PFSK-1 (cell line): Measurements from ENCODE around the gene TXNRD3.

Source experiments
- FOXP2 ChIP-seq: optimal IDR thresholded peaks from 2 replicates; pipeline ENCODE3; 2011; ENCODE audit warnings: borderline replicate concordance, control low read depth, inconsistent platforms; ENCODE audit not compliant: insufficient read depth; ENCODE audit errors: extremely low read length, extremely low read depth
- POLR2AphosphoS5 ChIP-seq: IDR thresholded peaks from 2 replicates; pipeline ENCODE4 v1.6.1; 2012; ENCODE audit warnings: low read depth, mild to moderate bottlenecking, control low read depth, low read length, moderate library complexity
- REST ChIP-seq, 2 experiments: IDR thresholded peaks; 2 replicates each; pipeline versions ENCODE4 v1.6.1 to v1.8.0; 2011 to 2012; ENCODE audit warnings: low read depth in 2 of 2, low read length in 2 of 2, control low read depth in 1 of 2, inconsistent platforms in 1 of 2, mild to moderate bottlenecking in 1 of 2, moderate library complexity in 1 of 2; ENCODE audit not compliant: insufficient read depth in 1 of 2
- SIN3A ChIP-seq: IDR thresholded peaks from 2 replicates; pipeline ENCODE4 v1.6.1; 2012; ENCODE audit warnings: mild to moderate bottlenecking, low read length, moderate library complexity, borderline replicate concordance; ENCODE audit not compliant: insufficient read depth
- TAF1 ChIP-seq: IDR thresholded peaks from 2 replicates; pipeline ENCODE4 v1.6.1; 2012; ENCODE audit warnings: low read length, control low read depth, borderline replicate concordance; ENCODE audit not compliant: insufficient read depth

The TXNRD3 gene

GRCh38 chr3:126580746-126581145 is 74.2 kb downstream of the TXNRD3 start:
- TF ChIP-seq FOXP2 = no peak

- TF ChIP-seq REST (IDR thresholded peaks at IDR 0.05; ENCODE audit: insufficient read depth in 1 of 2, low read depth in 2 of 2, low read length in 2 of 2) (no peak), TAF1 (no peak), SIN3A (no peak), POLR2AphosphoS5 (no peak), FOXP2 (no peak)
Measured at GRCh38 chr3:126578702-126579101, 76.2 kb downstream of the TXNRD3 start.

- TF ChIP-seq POLR2AphosphoS5 = no peak
- no peak for TF ChIP-seq TAF1
- no peak for TF ChIP-seq REST (IDR thresholded peaks at IDR 0.05; ENCODE audit: insufficient read depth in 1 of 2, low read depth in 2 of 2, low read length in 2 of 2)
- TF ChIP-seq FOXP2 = no peak
- no peak for TF ChIP-seq SIN3A
Measured at GRCh38 chr3:126577261-126577660, 77.7 kb downstream of the TXNRD3 start.

- no peak for TF ChIP-seq POLR2AphosphoS5
- TF ChIP-seq TAF1 = no peak
- no peak for TF ChIP-seq SIN3A
- no peak for TF ChIP-seq REST (IDR thresholded peaks at IDR 0.05; ENCODE audit: insufficient read depth in 1 of 2, low read depth in 2 of 2, low read length in 2 of 2)
- no peak for TF ChIP-seq FOXP2
Measured at GRCh38 chr3:126573492-126574117, 81.3 kb downstream of the TXNRD3 start.

GRCh38 chr3:126571078-126571477 is 83.8 kb downstream of the TXNRD3 start:
- TF ChIP-seq SIN3A = no peak
- TF ChIP-seq TAF1 = no peak
- no peak for TF ChIP-seq REST (IDR thresholded peaks at IDR 0.05; ENCODE audit: insufficient read depth in 1 of 2, low read depth in 2 of 2, low read length in 2 of 2)
- TF ChIP-seq FOXP2 = no peak
- no peak for TF ChIP-seq POLR2AphosphoS5

- TF ChIP-seq FOXP2 (no peak), TAF1 (no peak), SIN3A (no peak), REST (IDR thresholded peaks at IDR 0.05; ENCODE audit: insufficient read depth in 1 of 2, low read depth in 2 of 2, low read length in 2 of 2) (no peak), POLR2AphosphoS5 (no peak)
Measured at GRCh38 chr3:126570103-126570541, 84.8 kb downstream of the TXNRD3 start.
